BLaER1 treated with 17β-estradiol and CSF1 and Interleukin-3, amounts not matched to agents 10 nM and 100 nM (cell line): ENCODE results near the gene ZNF652.

Source experiments
- H3K27ac ChIP-seq, 11 experiments: shearing (Covaris generic); formaldehyde crosslinking; 2 replicates each; pipeline ENCODE4 v1.8.1; 2022
- H3K27me3 ChIP-seq, 11 experiments: shearing (Covaris generic); formaldehyde crosslinking; 2 replicates each; pipeline ENCODE4 v1.8.1; 2022
- H3K36me3 ChIP-seq, 11 experiments: shearing (Covaris generic); formaldehyde crosslinking; 2 replicates each; pipeline ENCODE4 v1.8.1; 2022
- H3K4me1 ChIP-seq, 10 experiments: shearing (Covaris generic); formaldehyde crosslinking; 2 replicates each; pipeline ENCODE4 v1.8.1; 2022
- H3K4me2 ChIP-seq, 11 experiments: shearing (Covaris generic); formaldehyde crosslinking; 2 replicates each; pipeline ENCODE4 v1.8.1; 2022
- H3K4me3 ChIP-seq, 10 experiments: shearing (Covaris generic); formaldehyde crosslinking; 2 replicates each; pipeline ENCODE4 v1.8.1; 2022
- H3K9ac ChIP-seq, 11 experiments: shearing (Covaris generic); formaldehyde crosslinking; 2 replicates each; pipeline ENCODE4 v1.8.1; 2022
- H3K9me3 ChIP-seq, 11 experiments: shearing (Covaris generic); formaldehyde crosslinking; replicated peaks in 1 of 11; 2 replicates each; pipeline ENCODE4 v1.8.1; 2022
- H4K20me1 ChIP-seq, 11 experiments: shearing (Covaris generic); formaldehyde crosslinking; 2 replicates each; pipeline ENCODE4 v1.8.1; 2022
- Cebpa-rat ChIP-seq, 11 experiments: shearing (Covaris generic); IDR thresholded peaks; 2 replicates each; pipeline ENCODE4 v1.8.1; 2022

ZNF652 gene

DNA sequence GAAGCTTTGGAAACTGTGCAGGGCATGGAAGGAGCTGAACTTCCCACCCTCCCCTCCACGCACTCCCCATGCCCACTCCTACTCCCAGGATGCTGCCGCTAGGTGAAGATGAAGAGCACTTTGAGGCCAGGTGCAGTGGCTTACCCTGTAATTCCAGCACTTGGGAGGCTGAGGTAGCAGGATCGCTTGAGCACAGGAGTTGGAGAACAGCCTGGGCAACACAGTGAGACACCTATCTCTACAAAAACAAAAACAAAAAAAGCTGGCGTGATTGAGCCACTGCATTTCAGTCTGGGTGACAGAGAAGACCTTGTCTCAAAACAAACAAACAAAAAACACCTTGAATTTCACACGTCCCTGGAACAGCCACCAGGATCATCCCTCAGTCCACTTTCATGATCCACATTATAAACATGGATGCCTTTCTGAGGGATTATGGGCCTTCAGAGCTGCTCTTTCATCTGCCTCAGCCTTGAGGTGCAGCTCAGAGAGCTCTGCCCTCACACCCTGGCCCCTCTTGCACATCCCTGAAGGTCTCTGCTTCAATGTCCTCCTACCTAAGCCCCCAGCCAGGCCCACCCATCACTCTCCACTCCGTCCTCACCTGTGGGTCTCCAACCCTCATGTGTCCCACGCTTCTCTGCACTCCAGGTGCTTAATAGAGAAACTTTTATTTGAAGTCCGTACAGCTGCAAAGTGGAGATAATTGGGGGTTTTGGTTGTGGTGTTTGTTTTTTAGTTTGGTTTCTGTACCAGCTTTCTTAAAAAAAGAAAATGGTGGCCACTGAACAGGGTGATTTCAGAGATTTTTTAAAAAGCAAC is 26.9 kb upstream of the ZNF652 start:
- Histone ChIP-seq H3K9ac (peak overlapping the region in 10 of 11 experiments; percentile 2 to 80 (median 62); a peak in 17 of 22 replicates), H3K4me2 (peak overlapping the region; percentile 77 to 96 (median 90)), H3K27ac (peak overlapping the region; percentile 21 to 93 (median 85); a peak in 21 of 22 replicates), H4K20me1 (no peaks in the 10 kb centered on the region), H3K9me3 (no peaks in the 10 kb centered on the region), H3K4me1 (peaks cover 64 to 91% (median 78%) of the 10 kb centered on the region in 10 experiments), H3K4me3 (peak overlapping the region in 8 of 10 experiments; percentile 30 to 49 (median 41); a peak in 11 of 20 replicates), H3K36me3 (no peaks in the 10 kb centered on the region), H3K27me3 (no peaks in the 10 kb centered on the region)
- no peak for TF ChIP-seq Cebpa-rat (IDR thresholded peaks at IDR 0.05)

DNA sequence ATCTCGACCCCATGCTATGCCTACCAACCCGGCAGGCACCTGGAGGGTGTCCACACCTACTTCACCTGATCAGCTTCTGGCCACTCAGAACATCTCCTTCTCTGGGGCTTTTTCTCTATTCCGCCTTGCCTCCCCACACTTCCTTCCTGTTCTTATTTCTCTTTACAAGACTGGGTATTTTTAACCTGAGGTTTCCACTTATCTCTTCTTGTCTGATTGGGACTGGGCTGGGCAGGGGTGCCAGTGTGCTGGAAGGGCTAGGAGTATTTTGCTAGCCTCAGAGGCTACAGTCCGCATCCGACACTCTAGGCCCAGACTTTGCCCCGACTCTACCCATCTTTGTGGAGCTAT is 26.2 kb upstream of the ZNF652 start:
- TF ChIP-seq Cebpa-rat (IDR thresholded peaks at IDR 0.05) = no peak
- Histone ChIP-seq H3K27me3 (no peaks in the 10 kb centered on the region), H4K20me1 (no peaks in the 10 kb centered on the region), H3K27ac (peak overlapping the region; percentile 21 to 93 (median 85); a peak in 19 of 22 replicates), H3K9ac (peak overlapping the region in 10 of 11 experiments; percentile 2 to 80 (median 62); a peak in 17 of 22 replicates), H3K36me3 (no peaks in the 10 kb centered on the region), H3K4me1 (peaks cover 58 to 85% (median 71%) of the 10 kb centered on the region in 10 experiments), H3K9me3 (no peaks in the 10 kb centered on the region), H3K4me2 (peak overlapping the region; percentile 77 to 96 (median 90)), H3K4me3 (peak overlapping the region in 8 of 10 experiments; percentile 30 to 49 (median 41); a peak in 12 of 20 replicates)

DNA sequence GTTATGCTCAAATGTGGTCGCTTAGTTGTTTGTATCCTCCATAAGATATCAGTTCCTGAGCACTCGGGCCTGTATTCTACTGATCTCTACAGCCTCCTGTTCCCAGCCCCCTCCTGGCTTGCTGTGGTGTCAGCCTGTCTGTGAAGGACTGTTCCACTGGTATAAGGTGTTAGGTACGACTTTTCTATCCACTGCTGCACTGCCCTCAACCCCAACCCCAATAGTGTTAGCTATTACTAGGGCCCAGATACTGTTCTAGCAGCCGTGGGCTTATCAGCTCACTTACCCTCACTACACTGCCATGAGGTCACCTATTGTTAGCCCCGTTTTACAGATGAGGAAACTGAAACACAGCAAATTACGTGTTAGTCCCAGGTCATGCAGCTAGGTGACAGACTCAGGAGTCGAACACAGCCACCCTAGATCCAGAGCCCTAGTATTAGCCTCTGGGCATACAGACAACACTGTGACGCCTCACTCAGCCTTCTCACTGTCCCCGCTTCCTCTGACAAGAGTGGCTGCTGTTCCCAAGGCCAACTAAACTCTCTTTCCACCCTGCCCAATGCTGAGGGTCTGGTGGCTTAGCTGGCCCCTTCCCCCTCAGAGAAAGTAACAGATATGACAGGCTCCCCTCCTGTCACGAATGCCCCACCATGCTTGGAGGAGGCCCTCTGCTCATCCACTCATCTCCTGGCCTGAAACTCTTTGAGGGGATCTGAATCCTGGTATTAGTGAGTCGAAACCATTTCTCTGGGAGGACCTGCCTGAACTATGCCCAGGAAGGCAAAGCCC is 25.6 kb upstream of the ZNF652 start:
- peaks cover 52 to 79% (median 67%) of the 10 kb centered on the region in 10 experiments for H3K4me1 ChIP-seq
- H3K9me3 ChIP-seq = no peaks in the 10 kb centered on the region
- peak overlapping the region in 7 of 10 experiments; percentile 30 to 49 (median 41); a peak in 9 of 20 replicates for H3K4me3 ChIP-seq
- peak overlapping the region in 10 of 11 experiments; percentile 69 to 93 (median 88); a peak in 19 of 22 replicates for H3K27ac ChIP-seq
- peak overlapping the region; percentile 77 to 96 (median 90) for H3K4me2 ChIP-seq
- H4K20me1 ChIP-seq = no peaks in the 10 kb centered on the region
- H3K9ac ChIP-seq = peak overlapping the region in 9 of 11 experiments; percentile 12 to 80 (median 63); a peak in 17 of 22 replicates
- H3K36me3 ChIP-seq = no peaks in the 10 kb centered on the region
- no peak for TF ChIP-seq Cebpa-rat (IDR thresholded peaks at IDR 0.05)
- no peaks in the 10 kb centered on the region for H3K27me3 ChIP-seq

GRCh38 chr17:49386373-49386772 is 24.3 kb upstream of the ZNF652 start:
- no peaks in the 10 kb centered on the region for H4K20me1 ChIP-seq
- peaks cover 39 to 76% (median 62%) of the 10 kb centered on the region in 10 experiments for H3K4me1 ChIP-seq
- no peaks in the 10 kb centered on the region for H3K9me3 ChIP-seq
- peak overlapping the region in 6 of 11 experiments; percentile 26 to 94 (median 90); a peak in 4 of 22 replicates for H3K4me2 ChIP-seq
- H3K27ac ChIP-seq = 0 out of 22 replicates have a peak overlapping the region, but pooled peaks of 1 of the 11 experiments have one; percentile 85
- no peak overlapping the region for H3K9ac ChIP-seq
- no peaks in the 10 kb centered on the region for H3K27me3 ChIP-seq
- no peak for TF ChIP-seq Cebpa-rat (IDR thresholded peaks at IDR 0.05)
- H3K4me3 ChIP-seq = no peak overlapping the region
- no peaks in the 10 kb centered on the region for H3K36me3 ChIP-seq

- no peaks in the 10 kb centered on the region for H3K9me3 ChIP-seq
- no peaks in the 10 kb centered on the region for H4K20me1 ChIP-seq
- H3K36me3 ChIP-seq = no peaks in the 10 kb centered on the region
- H3K27ac ChIP-seq = no peak overlapping the region
- no peak for TF ChIP-seq Cebpa-rat (IDR thresholded peaks at IDR 0.05)
- H3K4me3 ChIP-seq = no peak overlapping the region
- H3K9ac ChIP-seq = no peak overlapping the region
- H3K4me1 ChIP-seq = peaks cover 26 to 63% (median 48%) of the 10 kb centered on the region in 10 experiments
- H3K4me2 ChIP-seq = peak overlapping the region in 6 of 11 experiments; percentile 10 to 44 (median 20); a peak in 6 of 22 replicates
- no peaks in the 10 kb centered on the region for H3K27me3 ChIP-seq
Measured at GRCh38 chr17:49384951-49385350, 22.9 kb upstream of the ZNF652 start.

DNA sequence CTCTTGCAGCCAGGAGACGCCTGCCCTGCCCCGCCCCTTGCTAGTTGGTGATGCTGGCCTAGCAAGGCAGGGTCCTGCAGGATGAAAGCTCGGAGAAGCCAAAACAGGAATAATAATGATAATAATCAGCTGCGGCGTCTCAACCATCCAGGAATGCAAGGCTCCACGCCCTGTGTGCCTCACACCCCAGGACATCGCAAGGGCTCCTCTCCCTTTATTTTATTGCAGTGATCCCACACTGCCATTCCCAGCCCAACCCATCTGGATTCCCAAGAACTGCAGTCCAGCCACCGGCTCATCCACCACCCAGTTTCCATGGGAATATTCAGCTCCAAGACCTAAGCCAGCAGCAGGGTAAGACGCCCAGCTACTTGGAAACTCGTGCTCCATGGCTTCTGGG is 21.0 kb upstream of the ZNF652 start:
- no peak overlapping the region for H3K4me3 ChIP-seq
- H3K36me3 ChIP-seq = peaks cover 0 to 9% (median 0%) of the 10 kb centered on the region in 11 experiments; a peak in 4 of 22 replicates
- H3K4me1 ChIP-seq = peaks cover 7 to 44% (median 29%) of the 10 kb centered on the region in 10 experiments
- H3K27me3 ChIP-seq = no peaks in the 10 kb centered on the region
- H4K20me1 ChIP-seq = no peaks in the 10 kb centered on the region
- H3K4me2 ChIP-seq = no peak overlapping the region
- H3K27ac ChIP-seq = no peak overlapping the region
- H3K9me3 ChIP-seq = peaks cover 5 to 17% (median 11%) of the 10 kb centered on the region in 11 experiments; a peak in 17 of 22 replicates
- H3K9ac ChIP-seq = no peak overlapping the region
- no peak for TF ChIP-seq Cebpa-rat (IDR thresholded peaks at IDR 0.05)

DNA sequence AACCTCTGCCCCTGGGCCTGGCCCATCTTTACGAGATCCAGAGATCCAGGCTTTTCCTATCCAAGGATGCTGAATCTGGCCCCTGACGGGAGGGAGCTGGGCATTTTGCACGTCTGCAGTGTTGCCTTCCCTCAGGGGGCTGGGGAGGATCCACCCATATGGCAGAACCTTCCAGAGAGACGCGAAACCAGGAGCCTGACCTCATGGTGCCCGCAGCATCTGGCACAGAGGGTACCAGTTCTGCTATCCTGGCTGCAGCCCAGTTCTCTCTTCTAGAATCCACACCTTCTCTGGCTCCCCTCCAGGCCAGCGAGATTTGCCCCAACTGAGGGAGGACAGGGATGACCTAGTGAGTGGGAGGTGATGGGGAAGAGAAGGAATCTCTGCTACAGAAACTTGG is 20.5 kb upstream of the ZNF652 start:
- H3K27me3 ChIP-seq = no peaks in the 10 kb centered on the region
- H3K36me3 ChIP-seq = peaks cover 0 to 13% (median 0%) of the 10 kb centered on the region in 11 experiments; a peak in 4 of 22 replicates
- no peak overlapping the region for H3K9ac ChIP-seq
- H3K9me3 ChIP-seq = peaks cover 6 to 22% (median 15%) of the 10 kb centered on the region in 11 experiments; a peak in 18 of 22 replicates
- H3K4me2 ChIP-seq = peak overlapping the region in 1 of 11 experiments; percentile 43; a peak in 1 of 22 replicates
- H3K27ac ChIP-seq = no peak overlapping the region
- H3K4me3 ChIP-seq = no peak overlapping the region
- H4K20me1 ChIP-seq = no peaks in the 10 kb centered on the region
- TF ChIP-seq Cebpa-rat (IDR thresholded peaks at IDR 0.05) = no peak
- peaks cover 2 to 39% (median 24%) of the 10 kb centered on the region in 10 experiments for H3K4me1 ChIP-seq

- H3K9me3 ChIP-seq = peaks cover 6 to 22% (median 15%) of the 10 kb centered on the region in 11 experiments; a peak in 18 of 22 replicates
- H3K27me3 ChIP-seq = no peaks in the 10 kb centered on the region
- no peak overlapping the region; a peak in 1 of 22 replicates for H3K27ac ChIP-seq
- peak overlapping the region in 5 of 11 experiments; percentile 1 to 43 (median 11); a peak in 3 of 22 replicates for H3K4me2 ChIP-seq
- no peak for TF ChIP-seq Cebpa-rat (IDR thresholded peaks at IDR 0.05)
- no peaks in the 10 kb centered on the region for H4K20me1 ChIP-seq
- H3K4me3 ChIP-seq = no peak overlapping the region
- H3K36me3 ChIP-seq = peaks cover 0 to 13% (median 0%) of the 10 kb centered on the region in 11 experiments; a peak in 4 of 22 replicates
- H3K9ac ChIP-seq = no peak overlapping the region
- H3K4me1 ChIP-seq = peaks cover 0 to 37% (median 16%) of the 10 kb centered on the region in 10 experiments; a peak in 13 of 20 replicates
Measured at GRCh38 chr17:49381793-49382192, 19.7 kb upstream of the ZNF652 start.
